ENCODE results near the gene CEP170B. TPM values are rescaled to one million over a fixed set of nuclear protein-coding genes. Genes with fewer than 3 reads are reported as not detected.

The CEP170B gene
- total and polyA plus RNA-seq, 2 of the 8 experiments (the other 6 are each of a cell fraction or from before 2014, with no cell fraction given): 9.1 to 33.8 TPM

DNA sequence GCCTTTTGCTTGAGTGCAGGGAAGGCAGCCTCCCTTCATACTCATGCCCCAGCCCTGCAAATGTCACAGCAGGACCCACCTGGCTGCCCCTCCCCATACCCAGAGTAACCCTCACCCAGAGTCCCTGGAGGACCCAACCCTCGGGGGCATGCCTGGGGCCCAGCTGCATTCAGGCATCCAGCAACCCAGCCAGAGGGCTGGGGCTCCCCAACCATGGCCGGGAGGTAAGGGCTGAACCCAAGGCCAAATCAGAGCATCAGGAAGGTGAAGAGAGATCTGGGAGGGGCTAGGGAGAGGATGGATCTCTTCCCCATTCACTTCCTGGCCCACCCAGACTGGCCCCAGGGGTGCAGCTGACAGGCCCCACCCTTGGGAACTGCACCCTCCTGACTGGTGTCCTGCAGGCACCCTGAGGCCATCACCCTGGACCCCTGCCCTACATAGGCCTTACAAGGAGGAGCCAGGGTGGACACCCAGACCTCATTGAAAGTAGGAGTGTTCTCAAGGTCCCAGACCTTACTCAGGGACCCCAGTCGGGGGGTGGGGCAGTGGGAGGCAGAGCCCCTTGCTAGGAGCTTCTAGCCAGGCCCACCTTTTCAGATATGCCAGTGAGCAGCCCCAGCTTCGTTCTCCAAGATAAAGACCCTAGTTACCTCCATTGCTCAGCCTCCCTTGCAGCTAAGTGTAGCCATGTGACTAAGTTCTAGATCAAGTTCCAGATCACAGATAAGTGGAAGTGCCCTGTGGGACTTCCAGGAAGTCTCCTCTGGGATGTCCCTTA, 58.8 kb downstream of the CEP170B start:
- Histone ChIP-seq H3K4me1 (replicated peaks in 1 of 4; ENCODE audit: control insufficient read depth in 3 of 4, insufficient read depth in 4 of 4, low read length in 3 of 4) (peaks cover 0 to 4% (median 0%) of the 10 kb centered on the region in 4 experiments; a peak in 5 of 7 replicates), H3K79me1 (ENCODE audit: low read depth, low read length) (no peaks in the 10 kb centered on the region), H3K14ac (ENCODE audit: insufficient read length) (no peak overlapping the region), H3K18ac (ENCODE audit: extremely low read depth, low read length) (no peak overlapping the region), H3K23me2 (ENCODE audit: low read depth, low read length) (no peaks in the 10 kb centered on the region), H3K4me3 (ENCODE audit: extremely low read depth in 1 of 4, insufficient read depth in 2 of 4, low read depth in 3 of 4, low read length in 4 of 4) (no peak overlapping the region), H3K56ac (replicated peaks; ENCODE audit: insufficient read length, low read depth, low read length) (no peak overlapping the region), H3K36me3 (ENCODE audit: control insufficient read depth in 2 of 4, insufficient read depth in 4 of 4, low read length in 3 of 4) (no peaks in the 10 kb centered on the region), H3K23ac (ENCODE audit: insufficient read length) (no peak overlapping the region), H3K79me2 (ENCODE audit: control insufficient read depth in 1 of 2, insufficient read depth in 2 of 2, low read length in 2 of 2) (no peaks in the 10 kb centered on the region), H3K9ac (replicated peaks in 1 of 4; ENCODE audit: extremely low read depth in 1 of 4, low read depth in 3 of 4, low read length in 3 of 4) (no peak overlapping the region), H3K4ac (replicated peaks; ENCODE audit: insufficient read length, low read depth, low read length) (no peak overlapping the region), H2BK20ac (ENCODE audit: low read length) (no peak overlapping the region), H2BK5ac (ENCODE audit: low read depth, low read length) (no peak overlapping the region), H3K27me3 (replicated peaks in 1 of 4; ENCODE audit: control insufficient read depth in 3 of 4, extremely low read depth in 1 of 4, insufficient read depth in 3 of 4, low read length in 3 of 4) (no peaks in the 10 kb centered on the region), H2AFZ (ENCODE audit: low read length) (no peak overlapping the region), H4K91ac (replicated peaks; ENCODE audit: insufficient read length, low read length) (no peak overlapping the region), H4K8ac (ENCODE audit: extremely low read depth, insufficient read depth, low read length) (no peak overlapping the region), H3K4me2 (ENCODE audit: insufficient read depth in 1 of 2, low read depth in 2 of 2, low read length in 2 of 2) (no peak overlapping the region), H3K9me3 (ENCODE audit: insufficient read depth in 2 of 2, low read depth in 1 of 2, low read length in 1 of 2) (no peaks in the 10 kb centered on the region; a peak in 1 of 4 replicates), H4K5ac (ENCODE audit: insufficient read length, low read depth, low read length) (no peak overlapping the region), H2BK15ac (ENCODE audit: low read length) (no peak overlapping the region), H4K20me1 (replicated peaks in 1 of 2; ENCODE audit: control insufficient read depth in 1 of 2, insufficient read depth in 2 of 2, low read length in 2 of 2) (no peaks in the 10 kb centered on the region), H2BK120ac (replicated peaks; ENCODE audit: low read depth, low read length) (no peak overlapping the region), H2AK5ac (ENCODE audit: low read depth, low read length) (no peak overlapping the region), H2BK12ac (ENCODE audit: low read depth, low read length) (no peak overlapping the region), H3K27ac (ENCODE audit: low read depth, low read length) (no peak overlapping the region)
- DNase-seq (ENCODE audit: low read depth in 1 of 2, low spot score in 2 of 2) (no peak), FAIRE-seq (no peak)
- ChIA-PET POLR2A (ENCODE audit: partially characterized antibody) (interaction anchor here (1.1 kb wide), 1 partner anchor 59 kb away, joined by 3 read pairs; the partner anchor contains the start of gene CEP170B), CTCF (ENCODE audit: partially characterized antibody) (interaction anchor here (0.8 to 1.8 kb wide), 5 partner anchors 24 to 830 kb away, joined by 3 to 7 read pairs (median 3); no protein-coding TSS in a partner anchor)
- 71% methylated on average over 4 of the region's 4 CpGs; no CpG with 5 or more reads in 1 of the 2 experiments for WGBS, 2 experiments (ENCODE audit: extremely low coverage in 1 of 2, insufficient coverage in 1 of 2, insufficient read length in 1 of 2, insufficient replicate concordance in 2 of 2, low coverage in 1 of 2, low lambda C conversion rate in 2 of 2, missing lambda C conversion rate in 1 of 2)
- TF ChIP-seq CBX5 (IDR thresholded peaks at IDR 0.05; ENCODE audit: low read depth, low read length) (no peak), TCF12 (IDR thresholded peaks at IDR 0.05; ENCODE audit: low read depth, low read length) (no peak)

Data from H1 (cell line).